ENCODE measurements around the gene GPR101.
"Not testable (repeated sequence)": the region's sequence is repeated elsewhere in the genome, so short reads cannot be mapped to it uniquely, and the experiment has no call there.

Gene GPR101

GRCh38 chrX:137025930-137026329, 7.9 kb downstream of the GPR101 start:
- DNase-seq (ENCODE audit: low spot score): no peak

GRCh38 chrX:137000236-137000635, 33.6 kb downstream of the GPR101 start:
- not testable (repeated sequence) for DNase-seq (ENCODE audit: low spot score)

GRCh38 chrX:136999024-136999423, 34.8 kb downstream of the GPR101 start:
- DNase-seq (ENCODE audit: low spot score): no peak
